GM19467 (cell line): ENCODE measurements around the gene C9orf43.
"Not testable (repeated sequence)": the region's sequence is repeated elsewhere in the genome, so short reads cannot be mapped to it uniquely, and the experiment has no call there.

ENCODE experiments used
- ATAC-seq: cut with Tn5 transposase; IDR thresholded peaks from one replicate; pipeline ENCODE4 v1.9.1; 2021; ENCODE audit warnings: mild to moderate bottlenecking, moderate library complexity; ENCODE audit not compliant: unreplicated experiment

C9orf43 gene

DNA sequence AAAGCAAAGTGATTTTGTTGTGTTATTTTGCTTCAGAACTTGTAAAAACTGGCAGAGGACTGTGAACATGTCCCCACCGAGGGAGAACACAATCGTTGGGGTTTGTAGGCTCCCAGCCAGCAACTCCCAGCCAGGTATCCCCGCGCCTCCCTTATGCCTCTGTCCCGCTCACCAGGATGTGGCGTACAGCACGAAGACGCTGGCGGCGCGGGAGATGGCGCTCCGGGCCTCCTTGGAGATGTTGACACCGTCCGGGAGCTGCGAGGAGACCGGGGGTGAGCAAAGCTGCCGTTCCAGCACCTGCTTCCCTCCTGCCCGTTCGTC is 702 bp upstream of the C9orf43 start:
- no peak for ATAC-seq

DNA sequence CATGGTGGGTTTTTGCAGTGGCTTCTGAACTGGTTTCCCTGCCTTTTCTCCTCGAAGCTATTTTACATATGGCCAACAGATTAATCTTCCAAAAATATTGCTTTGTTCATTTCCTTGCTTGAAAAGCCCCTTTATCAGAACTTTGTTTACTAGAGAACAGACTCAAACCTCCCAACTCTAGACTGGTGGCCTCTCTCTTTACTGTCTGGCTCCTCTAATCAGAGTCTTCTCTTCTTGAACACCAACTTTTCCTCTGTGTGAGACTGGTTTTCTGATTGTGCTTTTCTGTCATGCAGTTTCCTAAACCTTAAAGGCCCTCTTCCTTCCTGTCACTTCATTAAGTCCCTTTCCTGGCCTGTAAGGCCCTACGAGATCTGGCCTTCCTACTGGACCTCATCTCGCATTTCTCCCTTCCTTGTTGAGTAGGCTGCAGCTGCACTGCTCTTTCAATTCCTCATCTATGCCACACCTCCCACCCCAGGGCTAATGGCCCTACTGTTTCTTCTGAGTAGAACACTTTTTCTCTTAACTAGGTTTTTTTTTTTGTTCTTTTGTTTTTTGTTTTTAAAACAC is 5.7 kb downstream of the C9orf43 start:
- peak; percentile 92 for ATAC-seq

DNA sequence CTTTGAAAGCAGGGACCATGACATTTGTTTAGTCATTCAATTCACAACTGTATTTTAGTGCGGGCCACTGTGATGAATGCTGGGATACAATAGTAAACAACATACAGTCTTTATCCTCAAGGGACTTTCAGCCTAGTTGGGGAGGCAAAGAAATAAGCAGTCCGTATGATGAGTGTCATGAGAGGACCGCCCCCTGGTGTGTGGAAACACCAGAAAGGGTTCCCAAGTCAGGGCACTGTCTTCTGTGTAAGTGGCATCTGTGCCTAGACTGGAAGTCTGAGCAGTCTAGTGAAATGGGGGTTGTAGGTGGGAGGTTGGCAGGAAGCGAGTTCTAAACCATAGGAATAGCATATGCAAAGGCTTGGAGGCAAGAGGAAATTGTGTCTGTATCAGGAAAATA is 6.8 kb downstream of the C9orf43 start:
- no peak for ATAC-seq

DNA sequence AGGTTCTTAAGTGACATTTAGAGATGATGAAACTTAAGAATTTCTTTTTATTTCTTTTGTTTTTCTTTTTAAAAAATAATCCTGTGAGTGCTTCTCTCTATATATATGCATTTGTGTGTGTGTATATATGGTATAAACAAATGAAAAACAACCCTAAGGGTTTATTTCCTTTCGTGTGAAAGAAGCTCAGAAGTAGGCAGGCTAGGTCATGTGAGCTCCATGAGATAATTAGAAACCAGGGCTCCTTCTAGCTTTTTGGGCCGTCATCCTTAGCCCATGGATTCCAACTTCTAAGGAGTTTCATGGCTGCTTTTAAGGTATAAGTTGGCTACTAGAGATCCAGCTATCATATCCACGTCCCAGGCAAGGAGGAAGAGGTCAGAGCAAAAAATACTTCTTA is 11.2 kb downstream of the C9orf43 start:
- no peak for ATAC-seq

DNA sequence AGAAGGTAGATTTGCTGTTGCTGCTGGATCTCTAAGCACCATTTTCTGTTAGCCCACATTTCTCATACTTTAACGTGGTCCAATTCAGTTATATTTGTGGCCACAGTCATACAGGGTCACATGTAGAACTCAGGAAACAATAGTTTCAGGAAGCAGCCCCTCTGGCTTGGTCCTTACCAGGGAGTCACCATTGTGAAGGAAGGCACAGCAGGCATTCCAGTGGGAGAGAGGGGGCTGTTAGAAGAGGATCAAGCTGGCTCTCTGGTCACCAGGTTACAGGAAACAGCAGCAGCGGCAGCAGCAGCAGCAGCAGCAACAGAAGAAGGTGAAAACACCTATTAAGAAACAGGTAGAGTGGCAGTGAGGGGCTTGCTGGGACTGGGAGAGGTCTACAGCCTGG is 14.5 kb downstream of the C9orf43 start:
- no peak for ATAC-seq

DNA sequence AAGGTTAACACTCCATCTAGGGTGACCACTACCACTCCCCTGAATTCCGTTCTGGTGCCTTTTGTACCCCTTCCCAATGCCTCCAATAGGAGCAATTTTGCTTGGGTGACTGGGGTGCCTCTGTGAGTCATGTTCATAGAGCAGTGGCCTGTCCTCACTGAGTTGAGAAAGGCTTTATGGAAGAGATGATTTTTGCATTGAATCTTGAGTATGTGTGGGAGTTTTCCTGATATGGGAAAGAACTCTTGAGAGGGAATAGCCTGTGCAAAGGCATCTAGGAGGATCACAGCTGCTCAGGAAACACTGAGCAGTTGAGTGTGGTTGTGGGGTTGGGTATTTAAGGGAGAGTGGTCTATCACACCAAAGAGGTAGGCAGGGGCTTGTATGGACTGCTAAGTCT is 16.2 kb downstream of the C9orf43 start:
- ATAC-seq: no peak

DNA sequence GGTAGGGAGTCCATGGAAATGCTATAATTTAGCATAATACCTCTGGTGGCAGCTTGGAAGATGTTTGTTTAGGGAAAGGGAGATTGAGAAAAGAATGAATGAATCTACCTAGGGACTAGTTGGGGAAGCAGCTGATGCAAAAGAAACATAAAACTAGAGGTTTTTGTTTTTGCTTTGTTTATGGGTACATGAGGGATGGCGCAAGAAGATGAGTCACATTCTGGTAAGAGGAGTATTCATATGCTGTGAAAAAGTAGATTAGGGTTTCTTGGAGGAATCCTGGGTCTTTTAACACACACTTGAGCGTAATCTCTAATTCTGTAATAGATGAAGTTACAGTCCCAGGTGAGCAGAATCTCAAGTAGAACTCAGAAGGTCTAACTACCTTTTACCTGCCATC is 17.1 kb downstream of the C9orf43 start:
- ATAC-seq: no peak

DNA sequence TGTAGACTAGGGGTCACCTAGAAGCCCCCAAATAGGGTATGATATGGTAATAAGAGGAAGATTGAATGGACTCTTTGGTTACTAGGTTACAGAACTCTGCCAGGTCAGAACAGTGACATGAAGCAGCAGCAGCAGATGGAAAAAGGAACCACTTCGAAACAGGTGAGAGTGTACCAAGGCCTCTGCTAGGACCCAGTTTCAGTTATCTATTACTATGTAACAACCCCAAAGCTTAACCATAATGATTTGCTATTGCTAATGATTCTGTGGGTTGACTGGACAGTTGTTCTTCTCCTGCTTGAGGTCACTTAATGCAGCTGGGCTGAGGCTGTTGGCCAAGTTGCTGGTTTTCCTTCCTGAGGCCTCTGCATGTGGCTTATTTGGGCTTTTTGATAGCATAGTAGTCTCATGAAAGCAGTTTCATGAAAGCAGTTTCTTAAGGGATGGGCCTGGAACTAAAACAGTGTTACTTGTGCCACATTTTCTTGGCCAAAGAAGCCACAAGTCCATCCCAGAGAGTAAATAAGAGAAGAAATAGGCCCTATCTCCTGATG is 17.6 kb downstream of the C9orf43 start:
- no peak for ATAC-seq

DNA sequence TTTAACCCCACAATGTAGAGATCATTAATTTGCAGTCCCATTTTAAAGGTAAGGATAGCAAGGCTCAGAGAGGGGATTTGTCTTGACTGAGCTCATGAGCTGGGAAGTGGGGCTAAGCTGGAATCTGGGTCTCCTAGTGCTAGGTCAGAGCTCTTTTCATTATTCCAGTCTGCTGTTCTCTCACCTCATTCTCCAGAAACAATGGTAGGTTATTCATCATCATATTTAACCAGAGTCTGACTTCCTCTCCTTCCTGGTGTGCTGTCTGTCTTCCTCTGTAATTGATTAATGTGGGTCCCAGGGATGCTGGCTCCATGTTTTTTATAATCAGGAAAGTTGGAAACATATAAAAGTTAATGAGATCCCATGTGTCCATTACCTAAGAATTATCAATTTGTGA is 20.6 kb downstream of the C9orf43 start:
- ATAC-seq: no peak

DNA sequence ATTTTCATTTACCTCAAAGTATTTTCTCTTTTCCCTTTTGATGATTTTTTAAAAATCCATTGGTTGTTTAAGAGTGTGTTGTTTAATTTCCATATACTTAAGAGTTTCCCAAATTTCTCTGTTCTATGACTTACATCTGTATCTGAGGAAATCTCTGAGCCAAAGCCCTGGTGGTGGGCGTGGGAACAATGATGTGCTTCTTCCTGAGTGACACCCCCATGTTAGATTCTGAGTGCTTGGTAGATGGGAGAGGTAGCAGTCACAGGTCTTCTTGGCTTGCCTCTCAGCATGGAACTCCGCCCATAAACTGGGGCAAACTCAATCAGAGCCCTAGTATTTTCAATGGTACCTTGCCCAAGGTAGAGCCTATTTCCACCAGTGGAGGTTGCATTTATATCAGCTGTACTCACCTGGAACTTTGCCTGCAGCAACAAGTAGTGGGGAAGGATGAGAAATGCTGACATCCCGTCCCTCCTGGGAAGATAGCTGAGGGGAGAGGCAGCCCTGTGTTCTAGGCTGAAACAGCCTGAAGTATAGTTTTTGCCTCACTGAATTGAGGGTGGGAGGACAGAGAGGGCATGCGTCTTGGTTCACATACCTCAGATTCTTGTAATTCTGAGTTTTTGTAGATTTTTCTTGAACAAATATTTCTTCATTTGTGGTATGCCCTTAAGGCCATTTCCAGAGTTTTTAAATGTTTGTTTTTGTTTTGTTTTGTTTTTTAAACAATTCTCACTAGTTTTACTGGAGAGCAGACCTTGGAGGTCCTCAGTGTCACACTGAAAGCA is 26.4 kb downstream of the C9orf43 start:
- ATAC-seq: no peak

DNA sequence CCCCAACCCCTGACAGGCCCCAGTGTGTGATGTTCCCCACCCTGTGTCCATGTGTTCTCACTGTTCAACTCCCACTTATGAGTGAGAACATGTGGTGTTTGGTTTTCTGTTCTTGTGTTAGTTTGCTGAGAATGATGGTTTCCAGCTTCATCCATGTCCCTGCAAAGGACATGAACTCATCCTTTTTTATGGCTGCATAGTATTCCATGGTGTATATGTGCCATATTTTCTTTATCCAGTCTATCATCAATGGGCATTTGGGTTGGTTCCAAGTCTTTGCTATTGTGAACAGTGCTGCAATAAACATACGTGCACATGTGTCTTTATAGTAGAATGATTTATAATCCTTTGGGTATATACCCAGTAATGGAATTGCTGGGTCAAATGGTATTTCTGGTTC is 27.2 kb downstream of the C9orf43 start:
- not testable (repeated sequence) for ATAC-seq

DNA sequence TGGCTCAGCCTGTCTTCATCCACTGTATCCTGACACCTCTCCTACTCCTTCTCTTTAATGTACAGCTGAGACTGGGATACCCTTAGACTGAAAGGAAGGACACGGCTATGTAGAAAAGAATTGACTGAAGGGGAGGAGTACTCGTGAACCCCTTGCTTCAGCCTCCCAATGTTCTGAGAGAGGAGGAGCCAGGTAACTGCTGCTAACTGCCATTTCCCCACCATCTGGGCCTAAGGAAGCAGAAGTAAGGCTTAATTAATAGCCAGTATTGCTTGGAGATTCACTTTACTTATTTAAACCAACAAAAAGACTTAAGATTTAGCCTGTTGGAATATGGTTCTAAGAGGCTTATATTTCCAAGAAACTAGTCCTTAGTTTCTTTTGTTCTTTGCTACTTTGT is 34.2 kb downstream of the C9orf43 start:
- ATAC-seq: no peak

DNA sequence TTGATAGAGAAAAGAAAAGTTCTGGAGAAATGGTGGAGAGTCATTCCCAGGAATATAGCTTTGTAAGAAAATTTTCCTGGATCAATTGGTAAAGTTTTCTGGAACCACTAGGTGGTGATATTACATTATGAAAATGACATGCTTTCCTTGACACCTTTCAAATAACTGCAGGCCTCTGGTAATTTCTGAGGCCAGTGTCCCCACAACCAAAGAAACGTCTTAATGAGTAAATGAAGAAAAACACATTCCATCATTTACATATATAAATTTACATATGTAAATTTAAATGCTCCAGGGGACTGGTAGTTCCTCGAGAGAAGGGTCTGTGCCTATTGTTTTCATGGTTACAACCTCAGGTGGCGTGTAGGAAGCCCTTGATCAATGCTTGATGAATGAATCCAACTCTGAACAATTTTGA is 35.8 kb downstream of the C9orf43 start:
- no peak for ATAC-seq

DNA sequence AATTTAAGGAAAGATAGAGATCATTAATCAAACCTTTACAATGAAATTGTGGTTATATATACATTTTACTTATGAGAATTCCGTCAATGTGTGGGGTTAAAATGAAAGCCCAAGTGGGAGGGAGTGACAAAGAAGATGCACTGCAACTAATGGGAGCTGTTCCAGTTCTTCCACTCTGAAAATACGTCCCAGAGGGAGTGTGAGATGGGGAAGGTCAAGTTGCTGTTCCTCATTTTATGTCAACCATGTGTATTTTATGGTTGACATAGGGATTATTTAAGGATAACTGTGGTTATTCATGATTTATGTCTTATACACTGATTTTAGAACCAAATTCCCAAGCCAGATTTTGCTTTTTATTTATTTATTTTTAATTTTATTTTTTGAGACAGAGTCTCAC is 38.8 kb downstream of the C9orf43 start:
- no peak for ATAC-seq

DNA sequence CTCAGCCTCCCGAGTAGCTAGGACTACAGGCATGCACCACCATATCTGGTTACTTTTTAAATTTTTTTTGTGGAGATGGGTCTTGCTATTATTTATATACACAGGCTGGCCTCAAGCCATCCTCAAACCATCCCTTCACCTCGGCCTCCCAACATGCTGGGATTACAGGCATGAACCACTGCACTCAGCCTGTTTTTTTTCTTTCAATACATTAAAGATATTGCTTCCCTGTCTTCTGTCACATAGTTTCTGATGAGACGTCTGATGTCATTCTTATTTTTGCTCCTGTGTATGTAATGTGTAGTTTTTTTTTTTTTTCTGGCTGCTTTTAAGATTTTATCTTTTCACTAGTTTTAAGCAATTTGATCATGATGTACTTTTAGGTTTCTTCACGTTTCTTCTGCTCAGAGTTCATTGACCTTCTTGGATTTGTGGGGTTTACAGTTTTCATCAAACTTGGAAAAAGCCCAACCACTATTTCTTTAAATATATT is 41.6 kb downstream of the C9orf43 start:
- ATAC-seq: no peak

DNA sequence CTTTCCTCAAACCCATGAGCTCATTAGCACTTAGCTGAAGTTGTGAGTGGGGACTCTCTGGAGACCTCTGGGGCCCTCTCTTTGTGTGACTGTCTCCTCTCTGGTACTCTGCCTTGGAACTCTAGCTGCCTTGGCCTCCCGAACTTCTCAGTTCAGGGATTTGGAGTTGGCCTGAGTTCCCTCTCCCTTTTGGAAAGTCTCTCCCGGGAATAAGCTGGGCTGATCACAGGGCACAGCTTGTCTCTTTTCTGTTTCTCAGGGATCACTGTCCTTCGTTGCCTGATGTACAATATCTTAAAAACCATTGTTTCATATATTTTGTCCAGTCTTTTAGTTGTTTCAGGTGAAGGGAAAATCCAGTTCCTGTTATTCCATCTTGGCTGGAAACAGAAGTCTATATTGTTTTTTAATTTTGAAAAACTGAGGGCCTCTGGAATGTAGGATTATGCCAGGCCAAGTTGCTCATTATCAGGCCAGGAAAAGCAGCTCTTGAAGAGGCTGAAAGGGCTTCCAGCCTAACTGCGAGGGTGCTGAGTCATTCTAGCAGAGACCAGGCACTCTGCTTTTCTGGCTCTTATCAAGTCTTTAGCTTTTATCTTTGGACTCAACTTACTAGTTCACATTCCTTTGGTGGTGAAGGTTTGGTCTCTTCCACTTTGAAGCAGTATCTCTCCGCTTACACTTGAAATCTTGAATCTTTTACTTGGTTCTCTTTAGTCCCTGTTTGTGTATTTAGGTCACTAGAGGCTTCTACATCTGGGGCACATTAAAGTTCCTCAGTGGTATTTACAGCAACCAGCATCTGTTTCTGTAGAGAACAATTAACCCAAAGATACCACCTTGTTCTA is 44.6 kb downstream of the C9orf43 start:
- ATAC-seq: no peak

DNA sequence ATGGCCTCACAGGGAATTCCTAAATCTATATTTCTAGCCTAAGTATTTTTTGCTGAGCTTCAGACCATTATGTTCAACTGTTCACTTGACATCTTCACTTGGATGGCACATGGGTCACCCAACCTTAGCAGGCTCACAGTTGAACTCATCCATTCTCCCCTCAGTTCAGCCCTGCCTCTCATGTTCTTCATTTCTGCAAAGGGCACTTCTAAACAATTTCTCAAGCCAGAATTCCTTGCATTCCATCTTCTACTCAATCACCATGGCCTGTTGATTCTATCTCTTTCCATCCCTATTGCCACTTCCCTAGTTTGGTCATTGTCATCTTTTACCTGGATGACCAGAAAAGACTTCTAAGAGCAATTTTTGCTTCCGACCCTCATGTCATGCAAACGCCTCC is 45.7 kb downstream of the C9orf43 start:
- ATAC-seq: no peak

DNA sequence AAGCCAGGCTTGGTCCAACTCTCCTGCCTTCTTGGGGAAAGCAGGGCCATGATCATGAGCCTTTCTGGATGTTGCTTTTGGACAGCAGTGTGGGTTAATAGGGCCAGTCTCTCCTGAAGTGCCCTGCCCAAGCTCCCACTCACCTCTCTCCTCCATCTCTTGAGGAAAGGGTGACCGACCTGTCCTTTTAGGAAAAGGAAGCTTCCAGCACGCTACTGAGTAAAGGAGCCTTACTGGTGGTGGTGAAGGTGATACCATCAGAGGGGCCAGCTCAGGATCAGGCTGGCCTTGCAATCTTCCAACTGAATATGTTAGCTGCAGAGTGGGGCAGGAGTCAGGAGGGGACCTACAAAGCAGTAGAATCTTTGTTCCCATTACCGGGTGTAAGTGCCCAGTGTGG is 50.7 kb downstream of the C9orf43 start:
- no peak for ATAC-seq

DNA sequence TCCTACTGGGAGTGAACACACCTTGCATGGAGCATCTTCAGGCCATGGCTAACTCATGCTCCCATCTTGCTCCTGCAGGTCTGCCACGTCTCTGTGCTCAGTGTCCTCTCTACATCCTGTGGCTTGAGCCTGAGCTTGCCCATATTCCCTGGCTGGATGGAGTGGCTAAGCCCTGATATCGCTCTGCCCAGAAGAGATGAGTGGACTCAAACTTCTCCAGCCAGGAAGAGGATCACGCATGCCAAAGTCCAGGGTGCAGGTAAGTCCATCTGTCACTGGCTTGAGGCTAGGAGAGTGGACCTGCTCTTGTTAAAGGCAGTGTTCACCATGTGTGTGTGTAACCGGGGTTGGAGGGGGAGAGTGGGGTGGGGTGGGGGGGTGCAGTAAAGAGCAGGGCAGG is 51.4 kb downstream of the C9orf43 start:
- ATAC-seq: no peak

DNA sequence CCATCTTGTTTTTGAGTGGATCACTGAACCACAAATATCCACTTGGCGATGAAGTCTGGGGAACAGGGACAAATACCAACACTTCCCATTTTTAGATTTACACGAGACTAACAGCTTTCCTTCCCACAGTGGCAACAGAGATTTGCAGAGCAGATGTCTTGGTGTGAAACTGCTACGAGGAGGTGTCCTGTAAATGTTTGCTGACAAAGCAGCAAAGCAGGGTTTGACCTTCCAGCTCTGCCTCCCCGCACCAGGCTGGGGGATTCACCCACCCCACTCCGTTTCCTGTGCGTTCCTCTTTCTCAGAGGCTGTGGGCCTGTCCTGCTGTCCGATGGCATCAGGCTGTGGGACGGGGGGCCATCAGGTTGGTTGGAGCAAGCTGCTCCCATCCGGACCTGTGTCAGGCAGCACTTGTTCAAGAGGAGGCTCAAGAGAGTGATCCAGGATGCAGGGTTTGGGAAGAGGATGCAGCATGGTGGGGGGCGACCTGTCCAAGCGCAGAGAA is 52.3 kb downstream of the C9orf43 start:
- no peak for ATAC-seq
